MM.1S (cell line): ENCODE measurements around the gene NXN.

Source experiments
- EZH2 ChIP-seq: fragments of 300-600 bp; sonication (generic); optimal IDR thresholded peaks from 2 replicates; pipeline ENCODE3; 2017; ENCODE audit warnings: low read depth, mild to moderate bottlenecking, antibody characterized with exemption, low read length, mixed read lengths
- EZH2phosphoT487 ChIP-seq: fragments of 300-600 bp; sonication (generic); IDR thresholded peaks from 2 replicates; pipeline ENCODE4 v1.6.1; 2018; ENCODE audit warnings: antibody characterized with exemption, low read length

- TF ChIP-seq EZH2phosphoT487 (no peak), EZH2 (no peak)
These were observed 101.9 kb downstream of the NXN start for GRCh38 chr17:877630-878029.
